ENCODE data around the gene LRP2BP. TPM values are rescaled to one million over a fixed set of nuclear protein-coding genes. Genes with fewer than 3 reads are reported as not detected.

The LRP2BP gene
- total RNA-seq, 3 donors from 2014 or later = 0.96 to 2.3 (median 1.6) TPM

DNA sequence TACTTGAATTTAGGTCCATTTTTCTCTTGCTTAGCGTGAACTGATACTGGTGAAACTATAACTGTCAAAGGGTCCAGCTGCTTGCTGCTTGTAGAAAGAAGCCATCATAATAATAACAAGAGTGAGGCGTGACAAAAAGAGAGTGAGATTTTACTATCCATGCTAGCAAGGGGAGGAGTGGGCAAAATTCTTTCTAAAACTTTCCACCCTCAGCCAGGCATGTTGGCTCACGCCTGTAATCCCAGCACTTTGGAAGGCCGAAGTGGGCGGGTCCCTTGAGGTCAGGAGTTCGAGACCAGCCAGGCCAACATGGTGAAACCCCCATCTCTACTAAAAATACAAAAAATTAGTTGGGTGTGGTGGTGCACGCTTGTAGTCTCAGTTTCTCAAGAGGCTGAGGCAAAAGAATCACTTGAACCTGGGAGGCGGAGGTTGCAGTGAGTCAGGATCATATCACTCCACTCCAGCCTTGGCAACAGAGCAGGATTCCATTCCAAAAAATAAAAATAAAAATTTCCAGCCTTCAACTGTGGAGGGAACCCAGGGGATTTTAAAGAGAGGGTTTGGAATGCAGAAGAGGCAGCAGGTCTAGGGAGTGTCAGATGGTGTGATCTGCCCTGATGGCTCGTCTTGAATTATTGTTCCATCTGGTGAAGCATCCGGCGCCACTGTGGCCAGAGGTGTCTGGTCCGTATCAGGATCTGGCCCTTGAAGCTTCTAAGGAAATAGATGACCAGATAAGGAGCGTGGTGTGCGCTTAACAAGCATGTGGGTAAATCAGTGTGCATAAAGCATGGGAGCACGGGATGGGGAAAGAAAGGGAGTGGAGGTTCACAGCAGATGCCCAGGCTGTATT lies 51.8 kb downstream of the LRP2BP start:
- H3K36me3 ChIP-seq = peaks cover 4% of the 10 kb centered on the region
- no peaks in the 10 kb centered on the region for H3K4me1 ChIP-seq
- H3K9me3 ChIP-seq = peaks cover 0 to under 1% of the 10 kb centered on the region in 2 donors
- H3K27me3 ChIP-seq = no peaks in the 10 kb centered on the region
- H3K27ac ChIP-seq = peak overlapping the region in 1 of 2 donors; percentile 28
- no peak overlapping the region for H3K4me3 ChIP-seq
- intact Hi-C loops (cut with DNase I; ENCODE audit: low total_unique reads) = no loop called here
- TF ChIP-seq, protein P1, sequence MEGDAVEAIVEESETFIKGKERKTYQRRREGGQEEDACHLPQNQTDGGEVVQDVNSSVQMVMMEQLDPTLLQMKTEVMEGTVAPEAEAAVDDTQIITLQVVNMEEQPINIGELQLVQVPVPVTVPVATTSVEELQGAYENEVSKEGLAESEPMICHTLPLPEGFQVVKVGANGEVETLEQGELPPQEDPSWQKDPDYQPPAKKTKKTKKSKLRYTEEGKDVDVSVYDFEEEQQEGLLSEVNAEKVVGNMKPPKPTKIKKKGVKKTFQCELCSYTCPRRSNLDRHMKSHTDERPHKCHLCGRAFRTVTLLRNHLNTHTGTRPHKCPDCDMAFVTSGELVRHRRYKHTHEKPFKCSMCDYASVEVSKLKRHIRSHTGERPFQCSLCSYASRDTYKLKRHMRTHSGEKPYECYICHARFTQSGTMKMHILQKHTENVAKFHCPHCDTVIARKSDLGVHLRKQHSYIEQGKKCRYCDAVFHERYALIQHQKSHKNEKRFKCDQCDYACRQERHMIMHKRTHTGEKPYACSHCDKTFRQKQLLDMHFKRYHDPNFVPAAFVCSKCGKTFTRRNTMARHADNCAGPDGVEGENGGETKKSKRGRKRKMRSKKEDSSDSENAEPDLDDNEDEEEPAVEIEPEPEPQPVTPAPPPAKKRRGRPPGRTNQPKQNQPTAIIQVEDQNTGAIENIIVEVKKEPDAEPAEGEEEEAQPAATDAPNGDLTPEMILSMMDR (IDR thresholded peaks at IDR 0.05) = no peak
- TF ChIP-seq POLR2AphosphoS5 (IDR thresholded peaks at IDR 0.05) = no peak
- TF ChIP-seq POLR2A (IDR thresholded peaks at IDR 0.05) = no peak
- DNase-seq (ENCODE audit: low spot score in 2 of 2) = no peak

DNA sequence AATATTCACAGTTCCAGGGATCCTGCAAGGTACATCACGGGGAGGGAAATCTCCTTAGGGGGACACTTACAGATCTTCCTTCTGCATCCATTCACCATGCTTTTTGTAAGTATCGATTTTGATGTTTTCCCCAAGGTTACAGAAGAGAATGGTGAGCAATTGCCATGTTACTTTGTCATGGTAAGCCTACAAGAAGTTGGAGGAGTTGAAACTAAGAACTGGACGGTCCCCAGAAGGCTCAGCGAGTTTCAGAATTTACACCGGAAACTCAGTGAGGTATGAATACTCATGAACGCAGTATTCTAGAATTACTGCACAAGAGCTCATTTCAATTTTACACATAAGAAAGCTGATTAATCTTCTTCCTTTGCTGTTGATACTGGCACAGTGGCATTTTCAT lies 53.9 kb downstream of the LRP2BP start:
- Histone ChIP-seq H3K9me3 (peaks cover 0 to 6% of the 10 kb centered on the region in 2 donors), H3K4me3 (no peak overlapping the region), H3K27me3 (no peaks in the 10 kb centered on the region), H3K27ac (no peak overlapping the region), H3K36me3 (no peaks in the 10 kb centered on the region), H3K4me1 (no peaks in the 10 kb centered on the region)
- TF ChIP-seq POLR2A (IDR thresholded peaks at IDR 0.05) = no peak
- TF ChIP-seq POLR2AphosphoS5 (IDR thresholded peaks at IDR 0.05) = no peak
- TF ChIP-seq, protein P1 (IDR thresholded peaks at IDR 0.05) = no peak
- intact Hi-C loops (cut with DNase I; ENCODE audit: low total_unique reads) = no loop called here
- no peak for DNase-seq (ENCODE audit: low spot score in 2 of 2)

DNA sequence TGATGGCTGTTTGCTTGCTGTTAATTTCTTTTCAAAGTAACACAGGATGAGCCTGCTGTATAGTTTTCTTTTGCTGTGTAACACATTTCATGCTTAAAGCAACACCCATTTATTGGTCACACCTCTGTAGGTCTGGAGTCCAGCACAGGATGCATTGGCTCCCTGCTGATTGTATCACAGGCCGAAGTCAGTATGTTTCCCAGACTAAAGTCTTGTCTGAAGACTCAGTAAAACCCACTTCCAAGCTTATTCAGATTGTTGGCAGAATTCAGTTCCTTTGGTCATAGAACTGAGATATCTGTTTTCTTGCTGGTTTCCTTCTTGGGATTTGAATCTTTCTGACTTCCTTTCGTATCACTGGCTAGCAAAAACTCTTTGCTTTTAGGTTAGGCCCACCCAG lies 54.3 kb downstream of the LRP2BP start:
- H3K4me3 ChIP-seq = no peak overlapping the region
- H3K36me3 ChIP-seq = no peaks in the 10 kb centered on the region
- no peak for DNase-seq (ENCODE audit: low spot score in 2 of 2)
- TF ChIP-seq, protein P1 (IDR thresholded peaks at IDR 0.05) = no peak
- no peak for TF ChIP-seq POLR2A (IDR thresholded peaks at IDR 0.05)
- TF ChIP-seq POLR2AphosphoS5 (IDR thresholded peaks at IDR 0.05) = no peak
- intact Hi-C loops (cut with DNase I; ENCODE audit: low total_unique reads) = no loop called here
- H3K4me1 ChIP-seq = no peaks in the 10 kb centered on the region
- peaks cover 0 to 6% of the 10 kb centered on the region in 2 donors for H3K9me3 ChIP-seq
- no peaks in the 10 kb centered on the region for H3K27me3 ChIP-seq
- H3K27ac ChIP-seq = no peak overlapping the region

DNA sequence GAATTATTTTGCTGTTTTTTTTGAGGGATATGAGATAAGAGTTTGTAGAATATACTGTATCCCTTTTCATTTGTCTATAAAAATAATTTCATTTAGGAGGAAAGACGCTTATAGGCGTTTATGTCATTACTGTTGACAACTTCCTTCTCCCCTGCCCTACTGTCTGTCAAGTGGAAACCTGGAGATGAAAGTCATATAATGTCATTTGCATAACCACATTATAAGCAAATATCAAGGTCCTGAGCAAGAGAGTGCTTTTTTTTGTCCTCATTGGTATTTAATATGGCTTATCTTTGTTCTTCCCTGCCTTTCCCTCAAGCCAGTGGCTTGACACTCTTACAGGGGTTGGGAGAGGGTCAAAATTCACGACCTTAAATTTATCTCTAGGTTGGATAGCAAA lies 55.8 kb downstream of the LRP2BP start:
- no peaks in the 10 kb centered on the region for H3K36me3 ChIP-seq
- no peak for DNase-seq (ENCODE audit: low spot score in 2 of 2)
- peaks cover 0 to 6% of the 10 kb centered on the region in 2 donors for H3K9me3 ChIP-seq
- no peaks in the 10 kb centered on the region for H3K4me1 ChIP-seq
- intact Hi-C loops (cut with DNase I; ENCODE audit: low total_unique reads) = no loop called here
- no peaks in the 10 kb centered on the region for H3K27me3 ChIP-seq
- no peak overlapping the region for H3K27ac ChIP-seq
- no peak overlapping the region for H3K4me3 ChIP-seq
- TF ChIP-seq, protein P1 (IDR thresholded peaks at IDR 0.05) = no peak

DNA sequence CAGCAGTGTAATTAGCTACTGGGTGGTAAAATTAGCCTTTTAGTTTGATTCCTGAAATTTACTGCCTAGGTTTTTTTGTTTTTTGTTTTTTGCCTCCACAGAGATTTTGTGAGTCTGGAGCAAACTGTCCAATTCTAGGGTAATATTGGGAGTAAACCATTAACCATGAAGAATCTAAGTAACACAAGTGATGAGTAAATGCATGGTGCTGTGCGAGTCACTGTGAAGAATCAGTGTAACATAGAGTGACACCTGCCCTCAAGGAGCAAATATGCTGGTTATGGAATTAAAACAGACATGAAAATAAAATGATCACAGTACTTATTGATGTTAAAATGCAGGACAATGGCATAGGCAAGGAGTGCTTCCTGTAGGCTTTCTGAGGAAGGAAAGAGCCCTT lies 60.1 kb downstream of the LRP2BP start:
- no peak for TF ChIP-seq POLR2A (IDR thresholded peaks at IDR 0.05)
- TF ChIP-seq POLR2AphosphoS5 (IDR thresholded peaks at IDR 0.05) = no peak
- TF ChIP-seq, protein P1 (IDR thresholded peaks at IDR 0.05) = no peak
- H3K27ac ChIP-seq = no peak overlapping the region
- intact Hi-C loops (cut with DNase I; ENCODE audit: low total_unique reads) = no loop called here

More for the DNA sequence above, 60.1 kb downstream of the LRP2BP start:
- no peaks in the 10 kb centered on the region for H3K36me3 ChIP-seq
- no peaks in the 10 kb centered on the region for H3K27me3 ChIP-seq
- no peaks in the 10 kb centered on the region for H3K4me1 ChIP-seq
- no peak overlapping the region for H3K4me3 ChIP-seq
- DNase-seq (ENCODE audit: low spot score in 2 of 2) = no peak
- H3K9me3 ChIP-seq = peaks cover 0 to 6% of the 10 kb centered on the region in 2 donors

Data from breast epithelium (tissue), 4 donors.